Measurements from ENCODE around the gene NOTCH2.
A peak's percentile ranks its signal among the peaks of the same experiment; 100 is the strongest.

NOTCH2 gene

DNA sequence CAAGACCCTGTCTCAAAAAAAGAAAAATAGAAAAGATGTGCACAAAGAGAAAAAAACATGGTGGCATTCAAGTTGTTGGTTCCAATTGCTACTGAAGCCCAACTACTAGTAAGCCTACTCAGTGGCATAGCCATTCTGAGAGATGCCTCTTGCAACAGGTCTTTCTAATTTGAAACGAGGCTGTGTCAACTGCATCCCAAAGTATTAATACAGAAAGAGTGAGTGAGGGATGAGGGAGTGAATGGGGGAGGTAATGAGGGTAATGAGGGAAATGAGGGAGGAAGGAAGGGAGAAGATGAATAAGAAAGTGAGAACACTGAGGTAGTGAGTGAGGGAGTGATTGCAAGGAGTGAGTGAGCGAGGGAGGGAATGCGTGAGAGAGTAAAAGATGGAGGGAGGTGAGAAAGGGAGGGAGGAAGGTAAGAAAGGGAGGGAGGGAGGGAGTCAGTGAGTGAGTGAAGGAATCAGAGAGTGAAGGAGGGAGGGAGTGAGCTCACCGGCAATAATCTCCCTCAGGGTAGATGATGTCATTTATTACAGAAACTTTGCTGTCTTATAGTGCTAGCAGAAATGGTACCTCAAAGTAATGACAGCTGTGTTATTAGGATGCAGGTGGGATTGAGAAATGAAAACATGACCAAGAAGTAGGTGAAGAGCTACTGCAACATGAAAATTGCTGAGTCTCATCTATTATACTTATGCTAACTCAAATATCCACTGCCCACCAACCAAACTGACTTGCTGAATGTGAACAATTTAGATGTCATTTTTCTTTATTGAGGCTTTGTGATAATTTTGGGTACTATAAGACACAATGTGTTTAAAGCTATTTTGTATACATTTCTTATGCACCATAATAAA is 97.5 kb downstream of the NOTCH2 start:
- Histone ChIP-seq H3K27ac (no peak overlapping the region), H4K20me1 (peaks cover 0 to 93% (median 0%) of the 10 kb centered on the region in 11 experiments; a peak in 7 of 22 replicates), H3K27me3 (no peaks in the 10 kb centered on the region), H3K4me1 (peaks cover 0 to 37% (median 0%) of the 10 kb centered on the region in 10 experiments; a peak in 9 of 20 replicates), H3K36me3 (peaks cover 60 to 92% (median 84%) of the 10 kb centered on the region in 11 experiments), H3K9ac (no peak overlapping the region), H3K4me3 (no peak overlapping the region), H3K4me2 (no peak overlapping the region), H3K9me3 (replicated peaks in 1 of 11) (0 out of 22 replicates have a peak, but pooled peaks cover 0 to 4% (median 0%) of the 10 kb centered on the region in 11 experiments)
- no peak for TF ChIP-seq Cebpa-rat (IDR thresholded peaks at IDR 0.05)

- peaks cover 72 to 99% (median 94%) of the 10 kb centered on the region in 11 experiments for H3K36me3 ChIP-seq
- no peak overlapping the region for H3K4me2 ChIP-seq
Observed at GRCh38 chr1:119968601-119969000, 100.9 kb downstream of the NOTCH2 start.

GRCh38 chr1:119968068-119968492 is 101.4 kb downstream of the NOTCH2 start:
- Histone ChIP-seq H3K9ac (no peak overlapping the region), H3K9me3 (replicated peaks in 1 of 11) (peaks cover 0 to 8% (median 4%) of the 10 kb centered on the region in 11 experiments; a peak in 4 of 22 replicates), H3K4me3 (no peak overlapping the region), H3K27me3 (no peaks in the 10 kb centered on the region), H3K4me1 (peaks cover 0 to 17% (median 0%) of the 10 kb centered on the region in 10 experiments; a peak in 8 of 20 replicates), H3K27ac (no peak overlapping the region), H4K20me1 (peaks cover 0 to 97% (median 0%) of the 10 kb centered on the region in 11 experiments; a peak in 6 of 22 replicates), H3K4me2 (no peak overlapping the region), H3K36me3 (peaks cover 73 to 99% (median 95%) of the 10 kb centered on the region in 11 experiments)
- TF ChIP-seq Cebpa-rat (IDR thresholded peaks at IDR 0.05): no peak

More at GRCh38 chr1:119968601-119969000, 100.9 kb downstream of the NOTCH2 start:
- no peak overlapping the region for H3K27ac ChIP-seq
- no peak for TF ChIP-seq Cebpa-rat (IDR thresholded peaks at IDR 0.05)
- no peaks in the 10 kb centered on the region for H3K27me3 ChIP-seq
- peaks cover 0 to 23% (median 0%) of the 10 kb centered on the region in 10 experiments; a peak in 8 of 20 replicates for H3K4me1 ChIP-seq
- peaks cover 0 to 5% (median under 1%) of the 10 kb centered on the region in 11 experiments; a peak in 2 of 22 replicates for H3K9me3 ChIP-seq (replicated peaks in 1 of 11)
- no peak overlapping the region for H3K9ac ChIP-seq
- no peak overlapping the region for H3K4me3 ChIP-seq
- peaks cover 0 to 97% (median 0%) of the 10 kb centered on the region in 11 experiments; a peak in 6 of 22 replicates for H4K20me1 ChIP-seq

GRCh38 chr1:119966681-119967080 is 102.8 kb downstream of the NOTCH2 start:
- Histone ChIP-seq H4K20me1 (peaks cover 0 to 99% (median 0%) of the 10 kb centered on the region in 11 experiments; a peak in 6 of 22 replicates), H3K4me2 (no peak overlapping the region), H3K9ac (no peak overlapping the region), H3K9me3 (replicated peaks in 1 of 11) (peaks cover 0 to 14% (median 4%) of the 10 kb centered on the region in 11 experiments; a peak in 7 of 22 replicates), H3K4me3 (no peak overlapping the region), H3K27ac (no peak overlapping the region), H3K36me3 (peaks cover 82 to 100% (median 98%) of the 10 kb centered on the region in 11 experiments), H3K4me1 (peaks cover 0 to 13% (median 0%) of the 10 kb centered on the region in 10 experiments; a peak in 5 of 20 replicates), H3K27me3 (no peaks in the 10 kb centered on the region; a peak in 1 of 22 replicates)
- TF ChIP-seq Cebpa-rat (IDR thresholded peaks at IDR 0.05): no peak

- peaks cover 0 to 13% (median 0%) of the 10 kb centered on the region in 10 experiments; a peak in 6 of 20 replicates for H3K4me1 ChIP-seq
- H3K9me3 ChIP-seq (replicated peaks in 1 of 11): peaks cover 0 to 14% (median 3%) of the 10 kb centered on the region in 11 experiments; a peak in 7 of 22 replicates
- no peak overlapping the region for H3K9ac ChIP-seq
- no peak for TF ChIP-seq Cebpa-rat (IDR thresholded peaks at IDR 0.05)
- H3K4me3 ChIP-seq: no peak overlapping the region
- H3K27me3 ChIP-seq: no peaks in the 10 kb centered on the region; a peak in 1 of 22 replicates
- H3K36me3 ChIP-seq: peaks cover 79 to 100% (median 96%) of the 10 kb centered on the region in 11 experiments
- peaks cover 0 to 99% (median 2%) of the 10 kb centered on the region in 11 experiments; a peak in 7 of 22 replicates for H4K20me1 ChIP-seq
- H3K27ac ChIP-seq: no peak overlapping the region
- no peak overlapping the region for H3K4me2 ChIP-seq
Observed at GRCh38 chr1:119966020-119966419, 103.4 kb downstream of the NOTCH2 start.

DNA sequence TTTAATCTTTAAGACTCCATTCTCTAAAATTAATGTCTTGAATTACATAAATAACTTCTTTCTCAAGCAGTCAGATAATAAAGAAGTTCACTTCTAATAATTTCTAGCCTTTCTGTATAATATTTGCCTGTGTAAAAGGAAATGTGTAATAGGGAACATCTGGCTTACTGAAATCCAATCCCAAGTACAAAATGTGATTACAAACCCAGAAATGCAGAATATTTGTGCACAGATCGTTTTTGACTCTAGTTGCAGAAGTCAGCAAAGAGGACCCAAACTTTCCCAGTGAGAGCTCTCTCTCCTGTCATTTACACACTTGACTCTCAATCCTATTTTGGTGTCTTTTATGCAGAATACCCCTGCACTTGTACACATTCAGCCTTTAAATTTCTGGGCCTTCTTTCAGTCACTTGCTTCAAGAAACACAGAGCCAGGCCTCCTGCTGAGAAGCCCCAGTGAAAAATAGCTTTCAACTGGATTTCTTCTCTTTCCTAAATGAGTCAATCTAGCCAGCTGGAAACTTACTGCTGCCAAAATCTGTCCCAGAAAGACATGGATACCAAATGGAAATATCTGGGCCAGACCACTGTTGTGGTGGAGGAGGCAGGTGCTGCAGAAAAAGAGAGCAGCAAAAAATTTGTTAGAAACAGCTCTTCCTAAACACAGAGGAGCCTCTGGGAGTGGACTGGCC is 104.6 kb downstream of the NOTCH2 start:
- Histone ChIP-seq H3K9ac (no peak overlapping the region), H3K36me3 (peaks cover 78 to 99% (median 89%) of the 10 kb centered on the region in 11 experiments), H3K4me1 (peaks cover 0 to 14% (median 10%) of the 10 kb centered on the region in 10 experiments; a peak in 16 of 20 replicates), H3K9me3 (replicated peaks in 1 of 11) (peaks cover 0 to 14% (median 3%) of the 10 kb centered on the region in 11 experiments; a peak in 7 of 22 replicates), H3K4me3 (no peak overlapping the region), H3K27me3 (peaks cover 0 to 3% (median 0%) of the 10 kb centered on the region in 11 experiments; a peak in 2 of 22 replicates), H3K4me2 (no peak overlapping the region), H3K27ac (no peak overlapping the region), H4K20me1 (peaks cover 0 to 99% (median 7%) of the 10 kb centered on the region in 11 experiments; a peak in 7 of 22 replicates)
- no peak for TF ChIP-seq Cebpa-rat (IDR thresholded peaks at IDR 0.05)

GRCh38 chr1:119962296-119962968 is 107.0 kb downstream of the NOTCH2 start:
- Histone ChIP-seq H3K9ac (no peak overlapping the region), H3K4me1 (peaks cover 0 to 36% (median 21%) of the 10 kb centered on the region in 10 experiments; a peak in 18 of 20 replicates), H3K36me3 (peaks cover 68 to 99% (median 84%) of the 10 kb centered on the region in 11 experiments), H3K27me3 (peaks cover 0 to 20% (median 0%) of the 10 kb centered on the region in 11 experiments; a peak in 5 of 22 replicates), H3K27ac (no peak overlapping the region), H3K4me2 (no peak overlapping the region), H4K20me1 (peaks cover 0 to 99% (median 15%) of the 10 kb centered on the region in 11 experiments; a peak in 8 of 22 replicates), H3K4me3 (no peak overlapping the region), H3K9me3 (replicated peaks in 1 of 11) (peaks cover 0 to 14% (median 3%) of the 10 kb centered on the region in 11 experiments; a peak in 7 of 22 replicates)
- no peak for TF ChIP-seq Cebpa-rat (IDR thresholded peaks at IDR 0.05)

- Histone ChIP-seq H3K4me3 (no peak overlapping the region), H3K9ac (no peak overlapping the region), H3K27ac (no peak overlapping the region), H3K27me3 (peaks cover 0 to 20% (median 0%) of the 10 kb centered on the region in 11 experiments; a peak in 6 of 22 replicates), H3K4me2 (peak overlapping the region in 3 of 11 experiments; percentile 8 to 21 (median 9); a peak in 4 of 22 replicates), H3K4me1 (peaks cover 0 to 53% (median 33%) of the 10 kb centered on the region in 10 experiments; a peak in 16 of 20 replicates), H3K9me3 (replicated peaks in 1 of 11) (peaks cover 0 to 14% (median 3%) of the 10 kb centered on the region in 11 experiments; a peak in 7 of 22 replicates), H3K36me3 (peaks cover 49 to 99% (median 64%) of the 10 kb centered on the region in 11 experiments), H4K20me1 (peaks cover 5 to 99% (median 16%) of the 10 kb centered on the region in 11 experiments; a peak in 11 of 22 replicates)
- TF ChIP-seq Cebpa-rat (IDR thresholded peaks at IDR 0.05): no peak
Observed at GRCh38 chr1:119960501-119960900, 109.0 kb downstream of the NOTCH2 start.
